NT2/D1 (cell line): ENCODE measurements around the gene AP5Z1.

Source experiments
- DNase-seq: peaks from one replicate; pipeline ENCODE4 v3.0.0-alpha.2; 2011; ENCODE audit warnings: low read depth, low spot score
- H3K27me3 ChIP-seq: 2 replicates; pipeline ENCODE4 v1.6.0; 2011; ENCODE audit warnings: mild to moderate bottlenecking; ENCODE audit not compliant: insufficient read length, insufficient read depth
- H3K36me3 ChIP-seq: 2 replicates; pipeline ENCODE4 v1.6.1; 2011; ENCODE audit warnings: mild to moderate bottlenecking, low read length, mixed read lengths; ENCODE audit not compliant: insufficient read depth, insufficient read length
- H3K4me1 ChIP-seq: 2 replicates; pipeline ENCODE4 v1.5.1; 2011; ENCODE audit not compliant: insufficient read depth, insufficient read length
- H3K4me3 ChIP-seq: 2 replicates; pipeline ENCODE4 v1.5.1; 2011; ENCODE audit warnings: low read depth; ENCODE audit not compliant: insufficient read length
- H3K9ac ChIP-seq: 2 replicates; pipeline ENCODE4 v1.6.0; 2011; ENCODE audit warnings: low read depth; ENCODE audit not compliant: insufficient read length
- H3K9me3 ChIP-seq: 2 replicates; pipeline ENCODE4 v1.5.1; 2011; ENCODE audit warnings: mild to moderate bottlenecking, low read length; ENCODE audit not compliant: insufficient read depth
- SUZ12 ChIP-seq: IDR thresholded peaks from 2 replicates; pipeline ENCODE4 v1.6.1; 2011; ENCODE audit not compliant: insufficient read length, insufficient read depth; ENCODE audit errors: extremely low read depth
- YY1 ChIP-seq: IDR thresholded peaks from 2 replicates; pipeline ENCODE4 v1.6.1; 2011; ENCODE audit not compliant: insufficient read length, insufficient read depth
- ZNF274 ChIP-seq: IDR thresholded peaks from 2 replicates; pipeline ENCODE4 v1.6.1; 2011; ENCODE audit warnings: mild to moderate bottlenecking, low read depth, low read length

Gene AP5Z1

GRCh38 chr7:4755045-4755444 lies 20.4 kb upstream of the AP5Z1 start:
- Histone ChIP-seq H3K9ac (no peak overlapping the region), H3K36me3 (peaks cover 67% of the 10 kb centered on the region), H3K27me3 (peaks cover 3% of the 10 kb centered on the region), H3K4me3 (no peak overlapping the region), H3K4me1 (peaks cover 2% of the 10 kb centered on the region), H3K9me3 (no peaks in the 10 kb centered on the region)
- no peak for TF ChIP-seq YY1
- TF ChIP-seq SUZ12: no peak
- TF ChIP-seq ZNF274: no peak
- no peak for DNase-seq

GRCh38 chr7:4758111-4758510 lies 17.3 kb upstream of the AP5Z1 start:
- peaks cover 2% of the 10 kb centered on the region for H3K4me1 ChIP-seq
- H3K27me3 ChIP-seq: no peaks in the 10 kb centered on the region
- no peak for DNase-seq
- no peak overlapping the region for H3K4me3 ChIP-seq
- H3K9me3 ChIP-seq: no peaks in the 10 kb centered on the region
- H3K36me3 ChIP-seq: peaks cover 88% of the 10 kb centered on the region
- no peak for TF ChIP-seq YY1
- no peak for TF ChIP-seq ZNF274
- TF ChIP-seq SUZ12: no peak
- H3K9ac ChIP-seq: no peak overlapping the region

DNA sequence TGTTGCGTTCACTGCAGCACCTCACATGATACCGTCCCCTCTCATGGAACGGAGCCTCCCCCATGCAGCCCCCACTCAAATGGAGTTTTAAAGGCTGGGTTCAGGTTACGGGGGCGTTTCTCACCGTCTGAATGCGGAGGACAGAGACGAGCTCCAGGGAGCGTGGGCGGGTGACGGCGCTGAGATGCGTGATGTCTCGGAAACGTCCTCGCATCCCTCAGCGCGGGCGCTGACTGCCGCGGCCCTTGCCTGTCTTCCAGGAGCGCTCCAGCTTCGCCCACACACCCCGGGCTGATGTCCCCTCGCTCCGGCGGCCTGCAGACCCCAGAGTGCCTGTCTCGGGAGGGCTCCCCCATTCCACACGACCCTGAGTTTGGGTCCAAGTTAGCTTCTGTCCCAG lies 16.6 kb upstream of the AP5Z1 start:
- no peaks in the 10 kb centered on the region for H3K27me3 ChIP-seq
- TF ChIP-seq YY1 (no peak), ZNF274 (no peak), SUZ12 (no peak)
- peaks cover 95% of the 10 kb centered on the region for H3K36me3 ChIP-seq
- DNase-seq: no peak
- H3K9ac ChIP-seq: no peak overlapping the region
- H3K4me1 ChIP-seq: peaks cover 2% of the 10 kb centered on the region
- no peak overlapping the region for H3K4me3 ChIP-seq
- H3K9me3 ChIP-seq: no peaks in the 10 kb centered on the region

- DNase-seq: no peak
- H3K9ac ChIP-seq: no peak overlapping the region
- H3K4me3 ChIP-seq: no peak overlapping the region
- no peaks in the 10 kb centered on the region for H3K27me3 ChIP-seq
- no peak for TF ChIP-seq ZNF274
- TF ChIP-seq YY1: no peak
- no peak for TF ChIP-seq SUZ12
- no peaks in the 10 kb centered on the region for H3K4me1 ChIP-seq
- peaks cover 96% of the 10 kb centered on the region for H3K36me3 ChIP-seq
- no peaks in the 10 kb centered on the region for H3K9me3 ChIP-seq
Measured at GRCh38 chr7:4759211-4759610, 16.2 kb upstream of the AP5Z1 start.

GRCh38 chr7:4760952-4761351 lies 14.5 kb upstream of the AP5Z1 start:
- no peaks in the 10 kb centered on the region for H3K4me1 ChIP-seq
- H3K9ac ChIP-seq: no peak overlapping the region
- no peak for TF ChIP-seq ZNF274
- no peak for TF ChIP-seq YY1
- TF ChIP-seq SUZ12: no peak

DNA sequence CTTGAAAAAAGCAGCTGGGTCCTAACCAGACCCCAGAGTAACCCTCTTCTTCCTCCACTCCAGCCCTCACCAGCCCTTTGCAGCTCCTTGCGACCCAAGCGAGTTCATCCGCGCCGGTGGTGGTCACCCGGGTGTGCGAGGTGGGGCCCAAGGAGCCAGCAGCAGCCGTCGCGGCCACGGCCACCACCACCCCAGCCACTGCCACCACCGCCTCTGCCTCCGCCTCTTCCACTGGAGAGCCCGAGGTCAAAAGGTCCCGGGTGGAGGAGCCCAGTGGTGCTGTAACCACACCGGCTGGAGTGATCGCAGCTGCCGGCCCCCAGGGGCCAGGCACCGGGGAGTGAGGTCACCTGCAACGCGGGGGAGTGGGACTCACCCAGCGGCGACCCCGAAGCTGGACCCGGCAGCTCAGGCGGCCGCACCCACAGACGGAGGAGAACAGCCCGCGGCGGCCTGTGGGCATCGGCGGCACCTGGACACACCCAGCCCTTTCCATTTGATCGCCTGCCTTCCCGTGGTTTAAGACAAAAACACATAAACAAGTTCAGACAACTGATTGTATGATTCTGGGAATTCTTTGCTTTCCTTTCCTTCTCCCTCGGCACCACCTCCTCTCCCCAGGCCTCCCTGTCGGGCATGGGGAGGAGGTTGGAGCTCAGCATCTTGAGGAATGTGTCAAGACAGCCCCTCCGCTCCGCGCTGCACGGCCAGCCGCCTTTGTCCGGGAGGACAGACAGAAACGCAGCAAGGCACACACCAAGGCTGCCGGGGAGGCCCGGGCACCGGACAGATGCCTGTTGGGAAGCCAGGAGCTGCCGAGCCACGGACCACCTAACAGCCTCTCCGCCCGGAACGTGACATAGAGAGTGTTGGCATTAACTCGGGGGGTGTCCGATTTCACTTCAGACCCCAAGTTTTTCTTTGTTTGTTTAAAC lies 13.0 kb upstream of the AP5Z1 start:
- H3K4me1 ChIP-seq: no peaks in the 10 kb centered on the region
- TF ChIP-seq ZNF274 (no peak), YY1 (no peak), SUZ12 (no peak)

More at GRCh38 chr7:4760952-4761351, 14.5 kb upstream of the AP5Z1 start:
- Histone ChIP-seq H3K36me3 (peaks cover 96% of the 10 kb centered on the region), H3K9me3 (no peaks in the 10 kb centered on the region), H3K4me3 (no peak overlapping the region), H3K27me3 (no peaks in the 10 kb centered on the region)
- no peak for DNase-seq

GRCh38 chr7:4763091-4763793 lies 12.2 kb upstream of the AP5Z1 start:
- TF ChIP-seq YY1: no peak
- TF ChIP-seq ZNF274: no peak
- no peak for TF ChIP-seq SUZ12
- H3K4me3 ChIP-seq: no peak overlapping the region
- peaks cover 89% of the 10 kb centered on the region for H3K36me3 ChIP-seq
- no peaks in the 10 kb centered on the region for H3K9me3 ChIP-seq
- H3K27me3 ChIP-seq: no peaks in the 10 kb centered on the region
- no peak for DNase-seq
- no peaks in the 10 kb centered on the region for H3K4me1 ChIP-seq
- H3K9ac ChIP-seq: no peak overlapping the region

More for the DNA sequence above, 13.0 kb upstream of the AP5Z1 start:
- no peak for DNase-seq
- H3K27me3 ChIP-seq: no peaks in the 10 kb centered on the region
- H3K9me3 ChIP-seq: no peaks in the 10 kb centered on the region
- H3K4me3 ChIP-seq: no peak overlapping the region
- peaks cover 96% of the 10 kb centered on the region for H3K36me3 ChIP-seq
- no peak overlapping the region for H3K9ac ChIP-seq
